Activated CD4-positive, alpha-beta memory T cell treated with anti-CD3 and anti-CD28 coated beads, Interleukin-2, amount 10 ng/mL, durations not matched to agents 7 days and 5 days (primary cell): ENCODE measurements around the gene SERAC1. TPM values are rescaled to one million over a fixed set of nuclear protein-coding genes. Genes with fewer than 3 reads are reported as not detected.
"Not testable (repeated sequence)": the region's sequence is repeated elsewhere in the genome, so short reads cannot be mapped to it uniquely, and the experiment has no call there.

Source experiments
- CTCF ChIA-PET: fragments of 350-600 bp; sonication (Branson Sonifier 250); formaldehyde crosslinking; loops from one replicate; lab custom pipeline; 2021; ENCODE audit warnings: antibody characterized with exemption, inconsistent platforms; lab: Charles Lee
- POLR2A ChIA-PET: fragments of 350-600 bp; sonication (Branson Sonifier 250); formaldehyde crosslinking; loops from one replicate; lab custom pipeline; 2021; ENCODE audit warnings: antibody characterized with exemption; lab: Charles Lee
- DNase-seq: peaks from one replicate; pipeline ENCODE4 v3.0.0-alpha.2; 2020
- H3K27ac Mint-ChIP-seq: one replicate; pipeline ENCODE4 v1.8.0; 2021; ENCODE audit warnings: mild to moderate bottlenecking, mixed read lengths
- H3K27me3 Mint-ChIP-seq: one replicate; pipeline ENCODE4 v1.8.0; 2021; ENCODE audit warnings: mixed read lengths
- H3K36me3 Mint-ChIP-seq: one replicate; pipeline ENCODE4 v1.8.0; 2021; ENCODE audit warnings: low read depth, mixed read lengths
- H3K4me1 Mint-ChIP-seq: one replicate; pipeline ENCODE4 v1.8.0; 2021; ENCODE audit warnings: mixed read lengths
- H3K4me3 Mint-ChIP-seq: one replicate; pipeline ENCODE4 v1.8.0; 2021; ENCODE audit warnings: mild to moderate bottlenecking, mixed read lengths
- H3K9me3 Mint-ChIP-seq: one replicate; pipeline ENCODE4 v1.8.0; 2021; ENCODE audit warnings: mixed read lengths
- total RNA-seq, 2 experiments: library from RNA; stranded (reverse); gene quantifications; one replicate each; pipeline ENCODE4 v1.2.3, GENCODE V29; 2021

The SERAC1 gene
- total RNA-seq, 2 experiments from 2014 or later = 6.1 to 7.0 TPM

- CTCF ChIA-PET = interaction anchor here (0.7 to 1.3 kb wide), 2 partner anchors 17 to 26 kb away, joined by 3 to 4 read pairs; no protein-coding TSS in a partner anchor
- POLR2A ChIA-PET = no interaction called here
- Mint-ChIP-seq H3K4me3 (no peak overlapping the region), H3K27ac (no peak overlapping the region), H3K27me3 (no peaks in the 10 kb centered on the region), H3K9me3 (no peaks in the 10 kb centered on the region), H3K4me1 (no peaks in the 10 kb centered on the region), H3K36me3 (peaks cover 19% of the 10 kb centered on the region)
- DNase-seq = no peak
Measured at GRCh38 chr6:158194487-158195280, 26.6 kb upstream of the SERAC1 start.

GRCh38 chr6:158191761-158192160 lies 23.7 kb upstream of the SERAC1 start:
- DNase-seq = no peak
- ChIA-PET CTCF (interaction anchor here (0.8 kb wide), 1 partner anchor 24 kb away, joined by 3 read pairs; no protein-coding TSS in a partner anchor), POLR2A (no interaction called here)
- Mint-ChIP-seq H3K9me3 (no peaks in the 10 kb centered on the region), H3K27ac (no peak overlapping the region), H3K4me1 (no peaks in the 10 kb centered on the region), H3K36me3 (peaks cover 23% of the 10 kb centered on the region), H3K4me3 (no peak overlapping the region), H3K27me3 (no peaks in the 10 kb centered on the region)

- ChIA-PET POLR2A (no interaction called here), CTCF (no interaction called here)
- Mint-ChIP-seq H3K4me1 (peaks cover 5% of the 10 kb centered on the region), H3K4me3 (no peak overlapping the region), H3K27me3 (no peaks in the 10 kb centered on the region), H3K27ac (no peak overlapping the region), H3K36me3 (peaks cover 24% of the 10 kb centered on the region), H3K9me3 (no peaks in the 10 kb centered on the region)
- DNase-seq = no peak
Measured at GRCh38 chr6:158191032-158191431, 23.0 kb upstream of the SERAC1 start.

- no peak for DNase-seq
- Mint-ChIP-seq H3K27me3 (no peaks in the 10 kb centered on the region), H3K27ac (no peak overlapping the region), H3K4me3 (no peak overlapping the region), H3K9me3 (peaks cover 7% of the 10 kb centered on the region), H3K36me3 (peaks cover 35% of the 10 kb centered on the region), H3K4me1 (peaks cover 17% of the 10 kb centered on the region)
- ChIA-PET POLR2A (no interaction called here), CTCF (interaction anchor here (1.9 kb wide), 1 partner anchor 25 kb away, joined by 7 read pairs; no protein-coding TSS in a partner anchor)
Measured at GRCh38 chr6:158188591-158188990, 20.5 kb upstream of the SERAC1 start.

GRCh38 chr6:158185729-158186456 lies 17.8 kb upstream of the SERAC1 start:
- ChIA-PET CTCF (interaction anchor here (1.1 kb wide), 1 partner anchor 28 kb away, joined by 3 read pairs; no protein-coding TSS in a partner anchor), POLR2A (no interaction called here)
- peaks cover 48% of the 10 kb centered on the region for H3K36me3 Mint-ChIP-seq

GRCh38 chr6:158184608-158185007 lies 16.5 kb upstream of the SERAC1 start:
- peaks cover 61% of the 10 kb centered on the region for H3K36me3 Mint-ChIP-seq

More at GRCh38 chr6:158185729-158186456, 17.8 kb upstream of the SERAC1 start:
- peaks cover 25% of the 10 kb centered on the region for H3K4me1 Mint-ChIP-seq
- H3K4me3 Mint-ChIP-seq = no peak overlapping the region
- no peak overlapping the region for H3K27ac Mint-ChIP-seq
- peaks cover 20% of the 10 kb centered on the region for H3K9me3 Mint-ChIP-seq
- DNase-seq = no peak
- H3K27me3 Mint-ChIP-seq = no peaks in the 10 kb centered on the region

GRCh38 chr6:158183174-158183972 lies 15.3 kb upstream of the SERAC1 start:
- peaks cover 33% of the 10 kb centered on the region for H3K9me3 Mint-ChIP-seq
- not testable (repeated sequence) for H3K4me3 Mint-ChIP-seq, H3K27ac Mint-ChIP-seq, H3K27me3 Mint-ChIP-seq, DNase-seq
- POLR2A ChIA-PET = interaction anchor here (1.2 kb wide), 1 partner anchor 24 kb away, joined by 3 read pairs; no protein-coding TSS in a partner anchor
- peaks cover 74% of the 10 kb centered on the region for H3K36me3 Mint-ChIP-seq
- peaks cover 25% of the 10 kb centered on the region for H3K4me1 Mint-ChIP-seq
- CTCF ChIA-PET = interaction anchor here (0.6 to 1.0 kb wide), 2 partner anchors 37 to 157 kb away, joined by 3 read pairs; no protein-coding TSS in a partner anchor

More at GRCh38 chr6:158184608-158185007, 16.5 kb upstream of the SERAC1 start:
- H3K4me1 Mint-ChIP-seq = peaks cover 25% of the 10 kb centered on the region
- no peak overlapping the region for H3K4me3 Mint-ChIP-seq
- CTCF ChIA-PET = no interaction called here
- no peak for DNase-seq
- POLR2A ChIA-PET = interaction anchor here (0.7 kb wide), 1 partner anchor 36 kb away, joined by 3 read pairs; no protein-coding TSS in a partner anchor
- no peak overlapping the region for H3K27ac Mint-ChIP-seq
- H3K9me3 Mint-ChIP-seq = peaks cover 25% of the 10 kb centered on the region
- no peaks in the 10 kb centered on the region for H3K27me3 Mint-ChIP-seq

GRCh38 chr6:158177712-158178111 lies 9.7 kb upstream of the SERAC1 start:
- DNase-seq, H3K27me3 Mint-ChIP-seq, H3K27ac Mint-ChIP-seq, POLR2A ChIA-PET, H3K4me1 Mint-ChIP-seq, H3K4me3 Mint-ChIP-seq: not testable (repeated sequence)
- peaks cover 52% of the 10 kb centered on the region for H3K36me3 Mint-ChIP-seq
- peaks cover 26% of the 10 kb centered on the region for H3K9me3 Mint-ChIP-seq
- CTCF ChIA-PET = interaction anchor here (1.0 kb wide), 1 partner anchor 11 kb away, joined by 3 read pairs; no protein-coding TSS in a partner anchor

- Mint-ChIP-seq H3K9me3 (peaks cover 8% of the 10 kb centered on the region), H3K36me3 (peaks cover 35% of the 10 kb centered on the region), H3K4me3 (no peak overlapping the region), H3K4me1 (peaks cover 5% of the 10 kb centered on the region), H3K27me3 (no peaks in the 10 kb centered on the region), H3K27ac (no peak overlapping the region)
- POLR2A ChIA-PET = no interaction called here
- DNase-seq = no peak
- CTCF ChIA-PET = no interaction called here
Measured at GRCh38 chr6:158175111-158175510, 7.0 kb upstream of the SERAC1 start.

- POLR2A ChIA-PET = no interaction called here
- H3K4me3 Mint-ChIP-seq = no peak overlapping the region
- H3K9me3 Mint-ChIP-seq = peaks cover 8% of the 10 kb centered on the region
- no peaks in the 10 kb centered on the region for H3K27me3 Mint-ChIP-seq
- no peak for DNase-seq
- no peak overlapping the region for H3K27ac Mint-ChIP-seq
- peaks cover 29% of the 10 kb centered on the region for H3K36me3 Mint-ChIP-seq
- CTCF ChIA-PET = no interaction called here
- peaks cover 5% of the 10 kb centered on the region for H3K4me1 Mint-ChIP-seq
Measured at GRCh38 chr6:158174514-158174913, 6.5 kb upstream of the SERAC1 start.

- Mint-ChIP-seq H3K27me3 (no peaks in the 10 kb centered on the region), H3K4me1 (peaks cover 5% of the 10 kb centered on the region), H3K4me3 (no peak overlapping the region), H3K9me3 (peaks cover 6% of the 10 kb centered on the region), H3K36me3 (peaks cover 24% of the 10 kb centered on the region), H3K27ac (no peak overlapping the region)
- ChIA-PET CTCF (no interaction called here), POLR2A (no interaction called here)
- DNase-seq = no peak
Measured at GRCh38 chr6:158174024-158174423, 6.0 kb upstream of the SERAC1 start.

GRCh38 chr6:158172001-158172400 lies 3.9 kb upstream of the SERAC1 start:
- Mint-ChIP-seq H3K36me3 (peaks cover 13% of the 10 kb centered on the region), H3K27me3 (no peaks in the 10 kb centered on the region), H3K4me1 (peaks cover 12% of the 10 kb centered on the region), H3K9me3 (no peaks in the 10 kb centered on the region), H3K4me3 (no peak overlapping the region), H3K27ac (no peak overlapping the region)
- DNase-seq = no peak
- ChIA-PET POLR2A (no interaction called here), CTCF (no interaction called here)
